PFSK-1 (cell line): ENCODE results near the gene RIN3.

Experiments
- FOXP2 ChIP-seq: optimal IDR thresholded peaks from 2 replicates; pipeline ENCODE3; 2011; ENCODE audit warnings: borderline replicate concordance, control low read depth, inconsistent platforms; ENCODE audit not compliant: insufficient read depth; ENCODE audit errors: extremely low read length, extremely low read depth
- POLR2AphosphoS5 ChIP-seq: IDR thresholded peaks from 2 replicates; pipeline ENCODE4 v1.6.1; 2012; ENCODE audit warnings: low read depth, mild to moderate bottlenecking, control low read depth, low read length, moderate library complexity
- SIN3A ChIP-seq: IDR thresholded peaks from 2 replicates; pipeline ENCODE4 v1.6.1; 2012; ENCODE audit warnings: mild to moderate bottlenecking, low read length, moderate library complexity, borderline replicate concordance; ENCODE audit not compliant: insufficient read depth
- TAF1 ChIP-seq: IDR thresholded peaks from 2 replicates; pipeline ENCODE4 v1.6.1; 2012; ENCODE audit warnings: low read length, control low read depth, borderline replicate concordance; ENCODE audit not compliant: insufficient read depth
- TF ChIP-seq, protein P1 (sequence below), 2 experiments: IDR thresholded peaks; 2 replicates each; pipeline versions ENCODE4 v1.6.1 to v1.8.0; 2011 to 2012; ENCODE audit warnings: low read depth in 2 of 2, low read length in 2 of 2, control low read depth in 1 of 2, inconsistent platforms in 1 of 2, mild to moderate bottlenecking in 1 of 2, moderate library complexity in 1 of 2; ENCODE audit not compliant: insufficient read depth in 1 of 2

Gene RIN3

DNA sequence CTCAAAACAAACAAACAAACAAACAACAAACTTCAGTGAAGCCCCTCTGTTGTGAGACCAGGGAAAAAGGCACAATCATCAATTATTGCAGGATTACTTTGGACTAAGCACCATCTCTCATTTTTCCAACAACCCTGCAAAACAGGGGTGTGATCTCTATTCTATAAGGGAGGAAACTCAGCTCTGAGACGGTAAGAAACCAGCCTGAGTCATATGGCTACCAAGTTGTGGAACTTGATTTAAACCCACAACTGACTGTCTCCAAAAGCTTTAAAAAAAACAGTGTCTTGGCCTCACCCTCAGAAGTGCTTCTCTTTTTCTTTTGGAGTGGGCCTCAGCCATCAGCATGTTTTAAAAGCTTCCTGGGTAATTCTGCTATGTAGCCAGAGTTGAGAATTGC, 49.8 kb downstream of the RIN3 start:
- TF ChIP-seq POLR2AphosphoS5 (no peak), SIN3A (no peak), FOXP2 (no peak), TAF1 (no peak)
- TF ChIP-seq, protein P1, sequence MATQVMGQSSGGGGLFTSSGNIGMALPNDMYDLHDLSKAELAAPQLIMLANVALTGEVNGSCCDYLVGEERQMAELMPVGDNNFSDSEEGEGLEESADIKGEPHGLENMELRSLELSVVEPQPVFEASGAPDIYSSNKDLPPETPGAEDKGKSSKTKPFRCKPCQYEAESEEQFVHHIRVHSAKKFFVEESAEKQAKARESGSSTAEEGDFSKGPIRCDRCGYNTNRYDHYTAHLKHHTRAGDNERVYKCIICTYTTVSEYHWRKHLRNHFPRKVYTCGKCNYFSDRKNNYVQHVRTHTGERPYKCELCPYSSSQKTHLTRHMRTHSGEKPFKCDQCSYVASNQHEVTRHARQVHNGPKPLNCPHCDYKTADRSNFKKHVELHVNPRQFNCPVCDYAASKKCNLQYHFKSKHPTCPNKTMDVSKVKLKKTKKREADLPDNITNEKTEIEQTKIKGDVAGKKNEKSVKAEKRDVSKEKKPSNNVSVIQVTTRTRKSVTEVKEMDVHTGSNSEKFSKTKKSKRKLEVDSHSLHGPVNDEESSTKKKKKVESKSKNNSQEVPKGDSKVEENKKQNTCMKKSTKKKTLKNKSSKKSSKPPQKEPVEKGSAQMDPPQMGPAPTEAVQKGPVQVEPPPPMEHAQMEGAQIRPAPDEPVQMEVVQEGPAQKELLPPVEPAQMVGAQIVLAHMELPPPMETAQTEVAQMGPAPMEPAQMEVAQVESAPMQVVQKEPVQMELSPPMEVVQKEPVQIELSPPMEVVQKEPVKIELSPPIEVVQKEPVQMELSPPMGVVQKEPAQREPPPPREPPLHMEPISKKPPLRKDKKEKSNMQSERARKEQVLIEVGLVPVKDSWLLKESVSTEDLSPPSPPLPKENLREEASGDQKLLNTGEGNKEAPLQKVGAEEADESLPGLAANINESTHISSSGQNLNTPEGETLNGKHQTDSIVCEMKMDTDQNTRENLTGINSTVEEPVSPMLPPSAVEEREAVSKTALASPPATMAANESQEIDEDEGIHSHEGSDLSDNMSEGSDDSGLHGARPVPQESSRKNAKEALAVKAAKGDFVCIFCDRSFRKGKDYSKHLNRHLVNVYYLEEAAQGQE (IDR thresholded peaks at IDR 0.05; ENCODE audit: insufficient read depth in 1 of 2, low read depth in 2 of 2, low read length in 2 of 2), result no peak

- TF ChIP-seq TAF1, result no peak
These were observed 50.2 kb downstream of the RIN3 start for GRCh38 chr14:92563765-92564285.

GRCh38 chr14:92564344-92565039, 50.9 kb downstream of the RIN3 start:
- TF ChIP-seq SIN3A, result no peak
- TF ChIP-seq POLR2AphosphoS5, result no peak
- no peak for TF ChIP-seq TAF1
- TF ChIP-seq, protein P1 (IDR thresholded peaks at IDR 0.05; ENCODE audit: insufficient read depth in 1 of 2, low read depth in 2 of 2, low read length in 2 of 2), result no peak
- no peak for TF ChIP-seq FOXP2

DNA sequence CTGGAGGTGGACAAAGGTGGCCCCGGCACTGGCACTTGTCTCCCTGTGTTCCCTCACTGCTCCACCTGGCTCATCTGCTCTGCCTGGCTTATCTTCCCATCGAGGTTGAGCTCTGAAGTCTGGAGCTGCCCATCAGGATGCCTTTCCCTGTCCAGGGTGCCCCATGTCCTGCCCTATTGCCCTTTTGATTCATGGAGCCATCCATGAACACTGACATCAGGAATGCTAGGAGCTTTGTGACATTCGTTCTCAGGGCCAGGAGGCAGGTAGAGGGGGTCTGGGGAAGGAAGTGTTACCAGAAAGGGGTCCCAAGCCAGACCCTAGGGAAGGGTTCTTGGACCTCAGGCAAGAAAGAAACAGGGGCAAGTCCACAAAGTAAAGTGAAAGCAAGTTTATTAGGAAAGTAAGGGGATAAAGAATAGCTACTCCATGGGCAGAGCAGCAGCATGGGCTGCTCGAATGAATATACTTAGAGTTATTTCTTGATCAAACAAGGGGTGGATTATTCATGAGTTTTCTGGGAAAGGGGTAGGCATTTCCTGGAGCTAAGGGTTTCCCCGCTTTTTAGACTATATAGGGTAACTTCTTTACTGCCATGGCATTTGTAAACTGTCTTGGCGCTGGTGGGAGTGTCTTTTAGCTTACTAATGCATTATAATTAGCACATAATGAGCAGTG, 51.6 kb downstream of the RIN3 start:
- no peak for TF ChIP-seq SIN3A
- TF ChIP-seq FOXP2, result no peak
- TF ChIP-seq TAF1, result no peak
- TF ChIP-seq, protein P1 (IDR thresholded peaks at IDR 0.05; ENCODE audit: insufficient read depth in 1 of 2, low read depth in 2 of 2, low read length in 2 of 2), result no peak
- no peak for TF ChIP-seq POLR2AphosphoS5

DNA sequence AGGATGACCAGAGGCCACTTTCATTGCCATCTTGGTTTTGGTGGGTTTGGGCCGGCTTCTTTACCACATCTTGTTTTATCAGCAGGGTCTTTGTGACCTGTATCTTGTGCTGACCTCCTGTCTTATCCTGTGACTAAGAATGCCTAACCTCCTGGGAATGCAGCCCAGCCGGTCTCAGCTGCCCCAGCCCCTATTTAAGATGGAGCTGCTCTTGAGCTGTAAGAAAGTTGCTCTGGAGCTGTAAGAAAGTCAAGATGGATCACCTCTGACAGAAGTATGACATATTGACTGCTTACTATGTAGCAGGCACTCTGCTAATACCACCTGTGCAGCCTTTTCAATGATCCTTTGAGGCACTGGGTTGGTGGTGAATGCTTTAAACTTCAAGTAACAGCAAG, 52.1 kb downstream of the RIN3 start:
- TF ChIP-seq TAF1, result no peak
- TF ChIP-seq FOXP2, result no peak
- TF ChIP-seq, protein P1 (IDR thresholded peaks at IDR 0.05; ENCODE audit: insufficient read depth in 1 of 2, low read depth in 2 of 2, low read length in 2 of 2), result no peak
- no peak for TF ChIP-seq SIN3A
- no peak for TF ChIP-seq POLR2AphosphoS5
